ENCODE measurements around the gene PDK1. TPM values are rescaled to one million over a fixed set of nuclear protein-coding genes. Genes with fewer than 3 reads are reported as not detected.

PDK1 gene
- total RNA-seq, 1 donor: 16.4 TPM

DNA sequence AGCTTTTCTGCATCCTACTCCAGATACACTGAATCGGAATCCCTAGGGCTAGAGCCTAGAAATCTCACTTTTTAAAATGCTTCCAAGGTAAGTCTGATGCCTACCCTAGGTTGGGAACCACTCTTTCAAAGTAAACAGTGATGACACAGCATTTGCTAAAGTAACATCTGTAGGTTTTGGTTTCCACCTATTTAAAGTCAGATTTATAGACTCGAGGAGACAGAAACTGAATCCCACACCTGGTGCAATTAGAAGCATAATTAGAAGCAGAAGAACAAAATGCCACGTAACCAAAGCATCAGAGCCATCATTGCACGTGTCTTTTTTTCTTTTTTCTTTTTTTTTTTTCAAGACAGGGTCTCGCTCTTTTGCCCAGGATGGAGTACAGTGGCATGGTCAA lies 40.9 kb downstream of the PDK1 start:
- no peak for DNase-seq (ENCODE audit: low read depth)
- no peak overlapping the region for H3K4me3 ChIP-seq (ENCODE audit: low read depth, low read length)
- TF ChIP-seq, protein P1, sequence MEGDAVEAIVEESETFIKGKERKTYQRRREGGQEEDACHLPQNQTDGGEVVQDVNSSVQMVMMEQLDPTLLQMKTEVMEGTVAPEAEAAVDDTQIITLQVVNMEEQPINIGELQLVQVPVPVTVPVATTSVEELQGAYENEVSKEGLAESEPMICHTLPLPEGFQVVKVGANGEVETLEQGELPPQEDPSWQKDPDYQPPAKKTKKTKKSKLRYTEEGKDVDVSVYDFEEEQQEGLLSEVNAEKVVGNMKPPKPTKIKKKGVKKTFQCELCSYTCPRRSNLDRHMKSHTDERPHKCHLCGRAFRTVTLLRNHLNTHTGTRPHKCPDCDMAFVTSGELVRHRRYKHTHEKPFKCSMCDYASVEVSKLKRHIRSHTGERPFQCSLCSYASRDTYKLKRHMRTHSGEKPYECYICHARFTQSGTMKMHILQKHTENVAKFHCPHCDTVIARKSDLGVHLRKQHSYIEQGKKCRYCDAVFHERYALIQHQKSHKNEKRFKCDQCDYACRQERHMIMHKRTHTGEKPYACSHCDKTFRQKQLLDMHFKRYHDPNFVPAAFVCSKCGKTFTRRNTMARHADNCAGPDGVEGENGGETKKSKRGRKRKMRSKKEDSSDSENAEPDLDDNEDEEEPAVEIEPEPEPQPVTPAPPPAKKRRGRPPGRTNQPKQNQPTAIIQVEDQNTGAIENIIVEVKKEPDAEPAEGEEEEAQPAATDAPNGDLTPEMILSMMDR (IDR thresholded peaks at IDR 0.05; ENCODE audit: insufficient read depth, low read length): no peak

DNA sequence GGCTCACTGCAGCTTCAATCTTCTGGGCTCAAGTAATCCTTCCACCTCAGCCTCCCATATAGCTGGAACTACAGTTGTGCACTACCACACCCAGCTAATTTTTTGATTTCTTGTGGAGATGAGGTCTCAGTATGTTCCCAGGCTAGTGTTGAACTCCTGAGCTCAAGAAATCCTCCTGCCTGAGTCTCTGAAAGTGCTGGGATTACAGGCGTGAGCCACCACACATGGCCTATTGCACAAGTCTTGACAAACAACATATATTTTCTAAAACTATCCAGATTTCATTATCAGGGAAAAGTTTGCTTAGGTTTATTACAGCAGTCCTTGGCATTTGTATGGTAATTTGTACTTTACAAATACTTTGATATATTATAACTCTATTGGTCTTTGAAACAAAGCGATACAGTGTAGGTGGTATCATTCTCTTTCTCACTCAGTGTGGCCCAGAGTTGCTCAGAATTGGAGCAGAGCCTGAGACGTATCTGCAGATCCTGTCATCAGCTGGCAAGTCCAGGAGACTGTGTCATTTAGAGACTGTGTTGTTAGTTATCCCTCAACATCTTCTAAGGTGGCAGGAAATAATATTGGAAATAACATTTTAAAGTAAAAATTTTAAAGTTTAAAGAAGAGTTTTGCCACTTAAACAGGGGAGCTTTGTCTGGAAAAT lies 41.4 kb downstream of the PDK1 start:
- no peak overlapping the region for H3K4me3 ChIP-seq (ENCODE audit: low read depth, low read length)
- DNase-seq (ENCODE audit: low read depth): no peak
- TF ChIP-seq, protein P1 (IDR thresholded peaks at IDR 0.05; ENCODE audit: insufficient read depth, low read length): no peak

DNA sequence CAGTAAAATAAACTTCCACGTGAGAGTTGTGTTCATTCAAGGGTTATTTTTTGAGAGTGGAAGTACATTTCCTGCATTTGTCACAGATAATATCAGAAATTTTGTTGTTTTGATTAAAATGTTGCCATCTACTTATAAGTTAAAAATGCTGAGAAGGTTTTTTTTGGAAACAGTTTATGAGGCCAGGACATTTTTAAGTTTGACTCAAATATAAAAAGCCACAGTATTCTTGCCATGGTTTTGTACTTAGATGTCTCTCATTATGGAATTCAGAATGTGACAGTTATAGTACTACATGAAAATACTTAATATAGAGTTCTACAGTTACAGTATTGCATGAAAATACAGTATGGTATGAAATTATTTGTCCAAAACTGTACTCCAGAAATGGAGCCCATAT lies 44.1 kb downstream of the PDK1 start:
- DNase-seq (ENCODE audit: low read depth): no peak
- no peak overlapping the region for H3K4me3 ChIP-seq (ENCODE audit: low read depth, low read length)
- TF ChIP-seq, protein P1 (IDR thresholded peaks at IDR 0.05; ENCODE audit: insufficient read depth, low read length): no peak

DNA sequence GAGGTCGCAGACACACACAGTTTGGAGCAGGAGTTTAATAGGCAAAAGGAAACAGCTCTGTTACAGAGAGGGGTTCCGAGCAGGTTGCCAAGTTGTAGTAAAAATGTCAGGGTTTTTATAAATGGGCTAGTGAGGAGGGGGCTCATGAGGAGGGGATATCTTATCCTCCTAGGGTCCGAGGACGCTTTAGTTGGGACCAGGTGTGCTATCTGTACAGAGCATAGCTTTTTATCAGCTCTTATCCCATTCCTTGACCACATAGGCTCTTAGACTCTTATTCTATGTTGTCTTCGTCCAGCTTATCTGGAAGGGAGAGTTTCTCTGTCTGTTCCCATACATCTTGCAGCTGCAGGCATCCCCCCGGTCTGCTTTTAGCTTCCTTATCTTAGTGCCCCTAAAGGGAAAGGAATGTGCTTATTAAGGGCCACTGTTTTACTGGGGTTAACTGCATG lies 44.7 kb downstream of the PDK1 start:
- TF ChIP-seq, protein P1 (IDR thresholded peaks at IDR 0.05; ENCODE audit: insufficient read depth, low read length): no peak
- H3K4me3 ChIP-seq (ENCODE audit: low read depth, low read length): no peak overlapping the region
- DNase-seq (ENCODE audit: low read depth): no peak

DNA sequence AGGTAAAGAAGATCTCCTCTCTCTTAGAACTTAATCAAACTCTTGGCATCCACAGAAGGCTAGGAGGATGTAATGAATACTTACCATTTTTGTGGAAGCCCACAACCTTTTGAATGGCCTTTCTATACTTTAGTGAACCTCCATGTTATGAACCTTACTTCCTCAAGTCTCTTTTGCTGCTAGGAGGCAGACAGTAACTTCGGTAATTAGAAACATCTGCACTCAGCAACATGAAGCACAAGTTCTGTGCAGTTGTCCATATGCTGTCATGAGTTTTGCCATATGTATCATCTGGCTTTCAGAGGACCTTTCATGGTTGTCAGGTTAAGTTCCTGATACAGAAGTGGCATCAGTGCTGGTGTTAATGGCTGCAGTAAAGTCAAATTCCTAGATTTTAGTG lies 50.4 kb downstream of the PDK1 start:
- TF ChIP-seq, protein P1 (IDR thresholded peaks at IDR 0.05; ENCODE audit: insufficient read depth, low read length): no peak
- no peak overlapping the region for H3K4me3 ChIP-seq (ENCODE audit: low read depth, low read length)
- DNase-seq (ENCODE audit: low read depth): peak; percentile 11

DNA sequence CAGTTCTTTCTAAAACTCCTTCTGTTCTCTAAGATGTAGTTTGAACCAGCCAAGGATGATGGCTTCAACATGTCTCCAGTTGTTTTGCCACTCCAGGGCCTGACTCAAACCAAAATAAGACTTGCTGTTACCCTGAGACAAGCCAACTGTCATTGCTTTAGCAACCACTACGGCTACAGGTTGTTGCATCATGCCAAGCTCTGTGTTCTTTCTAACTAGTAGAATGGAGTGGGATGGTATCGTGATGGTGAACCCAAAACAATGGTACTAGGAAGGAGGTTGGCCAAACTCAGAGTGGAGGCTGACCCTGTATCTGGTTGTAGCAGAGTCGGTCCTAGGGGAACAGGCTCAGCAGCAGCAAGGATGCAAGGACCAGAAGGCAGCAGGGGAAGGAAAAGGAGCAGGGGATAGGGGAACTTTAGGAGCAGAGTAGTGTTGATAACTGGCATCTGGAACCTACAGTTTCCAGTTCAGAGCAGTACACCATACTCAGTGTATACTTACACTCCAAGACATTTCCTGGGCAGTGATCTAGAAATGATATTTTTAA lies 51.6 kb downstream of the PDK1 start:
- peak; percentile 21 for DNase-seq (ENCODE audit: low read depth)
- H3K4me3 ChIP-seq (ENCODE audit: low read depth, low read length): no peak overlapping the region
- TF ChIP-seq, protein P1 (IDR thresholded peaks at IDR 0.05; ENCODE audit: insufficient read depth, low read length): no peak

Data from fibroblast of the aortic adventitia (primary cell).